Kidney (tissue), 14 donors: ENCODE results near the gene PRDM10. TPM values are rescaled to one million over a fixed set of nuclear protein-coding genes. Genes with fewer than 3 reads are reported as not detected.

ENCODE experiments used
- DNase-seq, 5 donors: peaks; one replicate each; pipeline ENCODE4 v3.0.0-alpha.2; 2013 to 2020
- FAIRE-seq: peaks from 2 replicates; lab custom pipeline; 2012; peaks lifted over from hg19 to GRCh38; lab: Jason Lieb, UNC
- H3K27ac ChIP-seq, 2 donors: one replicate each; pipeline ENCODE4 v1.7.0; 2013; ENCODE audit warnings: low read depth in 2 of 2, low read length in 2 of 2, inconsistent platforms in 1 of 2
- H3K27me3 ChIP-seq: one replicate; pipeline ENCODE4 v1.7.1; 2013; ENCODE audit warnings: low read length, inconsistent platforms; ENCODE audit not compliant: control insufficient read depth, insufficient read depth
- H3K36me3 ChIP-seq, 3 donors: one replicate each; pipeline versions ENCODE4 v1.7.0 to v1.7.1; 2013; ENCODE audit warnings: low read length in 3 of 3, control low read depth in 1 of 3, inconsistent platforms in 1 of 3; ENCODE audit not compliant: insufficient read depth in 3 of 3, control insufficient read depth in 2 of 3
- H3K4me1 ChIP-seq, 3 donors: one replicate each; pipeline versions ENCODE4 v1.7.0 to v1.7.1; 2013; ENCODE audit warnings: low read length in 3 of 3, inconsistent platforms in 1 of 3, low read depth in 1 of 3; ENCODE audit not compliant: control insufficient read depth in 2 of 3, insufficient read depth in 2 of 3
- H3K4me3 ChIP-seq, 3 donors: one replicate each; pipeline versions ENCODE4 v1.7.0 to v1.8.1; 2013; ENCODE audit warnings: low read length in 3 of 3, control low read depth in 1 of 3, inconsistent platforms in 1 of 3
- H3K9ac ChIP-seq, 3 donors: one replicate each; pipeline versions ENCODE4 v1.7.0 to v1.7.1; 2013; ENCODE audit warnings: low read length in 3 of 3, control low read depth in 1 of 3, inconsistent platforms in 1 of 3
- H3K9me3 ChIP-seq, 3 donors: one replicate each; pipeline versions ENCODE4 v1.7.0 to v1.7.1; 2013; ENCODE audit warnings: low read length in 3 of 3, control low read depth in 1 of 3, inconsistent platforms in 1 of 3; ENCODE audit not compliant: control insufficient read depth in 2 of 3, insufficient read depth in 1 of 3
- intact Hi-C: fragments of 100-400 bp; cut with DNase I; formaldehyde crosslinking; loops from one replicate; pipeline ENCODE4 v1.11.1; 2022
- polyA plus RNA-seq: library from polyadenylated mRNA; stranded (reverse); fragments of 350-450 nt; fragmentation: Illumina TruSeq; extraction: RNeasy Lipid Tissue Mini Kit (QIAGEN cat#74804); gene quantifications from one replicate; pipeline ENCODE4 v1.2.3, GENCODE V29; 2014; ENCODE audit warnings: low read depth, low replicate concordance; ENCODE audit not compliant: insufficient read depth
- total RNA-seq: library from RNA; stranded (reverse); fragmentation: NEBNext Ultra II Directional; extraction: Animal tissue kit (Norgen Biotek cat#: 25700); gene quantifications from one replicate; pipeline ENCODE4 v1.2.1, GENCODE V29; 2021
- TF ChIP-seq, protein P1 (sequence below): IDR thresholded peaks from 3 replicates; pipeline ENCODE4 v1.5.1; 2012; ENCODE audit warnings: mild to moderate bottlenecking, moderate library complexity, borderline replicate concordance; ENCODE audit not compliant: insufficient read depth; ENCODE audit errors: extremely low read depth
- donor health status: control.
- donor health status: control.
- donor health status: control.
- donor health status: control.
- donor health status: control.
- donor health status: DM: yes; HTN: yes; CAD: no.
- donor health status: Normal renal cell carcinoma (clear cell type).

PRDM10 gene
- total and polyA plus RNA-seq, 2 donors from 2014 or later = 1.5 to 8.0 TPM

DNA sequence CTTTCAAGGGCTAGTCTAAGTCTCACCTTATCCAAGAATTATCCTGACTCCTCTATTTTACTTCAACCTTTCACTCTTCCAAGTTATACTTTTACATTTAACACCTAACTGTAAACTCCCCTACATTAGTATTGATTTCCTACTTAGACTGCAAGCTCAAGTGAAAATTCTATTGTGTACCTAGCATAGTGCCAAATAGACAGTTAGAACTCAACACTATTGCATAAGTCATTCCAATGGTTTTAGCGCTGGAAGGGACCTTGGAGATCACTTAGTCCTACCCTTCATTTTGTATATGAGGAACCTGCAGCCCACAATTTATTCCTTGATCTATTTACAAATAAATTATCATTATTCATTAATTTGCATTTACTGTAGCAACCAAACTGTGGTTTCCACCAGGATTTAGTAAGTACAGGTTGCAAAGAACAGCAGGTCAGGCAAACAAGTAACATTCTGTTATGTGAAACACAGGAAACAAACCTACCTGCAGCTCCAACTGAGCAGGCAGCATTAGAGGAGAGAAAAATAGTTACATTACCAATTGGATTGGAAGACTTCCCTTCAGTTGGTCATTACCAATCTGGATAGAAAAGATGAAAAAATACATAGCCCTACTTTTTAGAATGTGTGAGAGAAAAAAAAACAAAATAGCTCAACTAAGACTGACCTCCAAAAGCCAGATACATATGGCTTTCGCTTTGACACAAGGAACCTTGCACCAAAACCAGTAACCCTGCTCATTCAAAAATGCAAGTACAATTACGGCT is 73.5 kb downstream of the PRDM10 start:
- Histone ChIP-seq H3K9me3 (no peaks in the 10 kb centered on the region), H3K4me1 (no peaks in the 10 kb centered on the region), H3K4me3 (no peak overlapping the region), H3K27ac (no peak overlapping the region), H3K36me3 (peaks cover 0 to 8% (median 0%) of the 10 kb centered on the region in 3 donors), H3K27me3 (no peaks in the 10 kb centered on the region), H3K9ac (no peak overlapping the region)
- TF ChIP-seq, protein P1, sequence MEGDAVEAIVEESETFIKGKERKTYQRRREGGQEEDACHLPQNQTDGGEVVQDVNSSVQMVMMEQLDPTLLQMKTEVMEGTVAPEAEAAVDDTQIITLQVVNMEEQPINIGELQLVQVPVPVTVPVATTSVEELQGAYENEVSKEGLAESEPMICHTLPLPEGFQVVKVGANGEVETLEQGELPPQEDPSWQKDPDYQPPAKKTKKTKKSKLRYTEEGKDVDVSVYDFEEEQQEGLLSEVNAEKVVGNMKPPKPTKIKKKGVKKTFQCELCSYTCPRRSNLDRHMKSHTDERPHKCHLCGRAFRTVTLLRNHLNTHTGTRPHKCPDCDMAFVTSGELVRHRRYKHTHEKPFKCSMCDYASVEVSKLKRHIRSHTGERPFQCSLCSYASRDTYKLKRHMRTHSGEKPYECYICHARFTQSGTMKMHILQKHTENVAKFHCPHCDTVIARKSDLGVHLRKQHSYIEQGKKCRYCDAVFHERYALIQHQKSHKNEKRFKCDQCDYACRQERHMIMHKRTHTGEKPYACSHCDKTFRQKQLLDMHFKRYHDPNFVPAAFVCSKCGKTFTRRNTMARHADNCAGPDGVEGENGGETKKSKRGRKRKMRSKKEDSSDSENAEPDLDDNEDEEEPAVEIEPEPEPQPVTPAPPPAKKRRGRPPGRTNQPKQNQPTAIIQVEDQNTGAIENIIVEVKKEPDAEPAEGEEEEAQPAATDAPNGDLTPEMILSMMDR = no peak
- no peak for DNase-seq
- intact Hi-C loops = no loop called here
- FAIRE-seq = no peak

DNA sequence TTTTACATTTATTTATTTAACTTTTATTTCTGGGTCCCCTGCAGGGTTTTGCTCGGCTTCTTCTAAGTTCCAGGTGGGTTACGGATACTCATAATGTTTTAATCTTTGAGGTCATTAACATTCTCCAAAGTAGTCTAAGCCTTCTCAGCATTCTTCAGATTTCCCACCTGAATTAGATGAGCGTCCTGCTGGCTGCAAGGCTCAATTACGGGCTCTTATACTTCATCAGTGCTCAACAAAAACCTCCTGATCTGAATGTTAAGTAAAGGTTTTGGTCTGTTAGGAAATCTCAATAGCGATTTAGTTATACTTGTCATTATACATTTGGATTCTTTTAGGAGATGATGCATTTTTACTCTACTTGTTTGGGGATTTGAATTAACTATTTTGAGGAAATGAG is 80.0 kb downstream of the PRDM10 start:
- no peak for DNase-seq
- Histone ChIP-seq H3K4me3 (no peak overlapping the region), H3K9me3 (no peaks in the 10 kb centered on the region), H3K36me3 (peaks cover 0 to 6% (median 5%) of the 10 kb centered on the region in 3 donors), H3K27me3 (no peaks in the 10 kb centered on the region), H3K27ac (no peak overlapping the region), H3K9ac (no peak overlapping the region), H3K4me1 (no peaks in the 10 kb centered on the region)
- TF ChIP-seq, protein P1 = no peak
- intact Hi-C loops = loop anchor here (5.0 kb wide), 1 partner anchor 210 kb away; no protein-coding TSS in a partner anchor
- no peak for FAIRE-seq

DNA sequence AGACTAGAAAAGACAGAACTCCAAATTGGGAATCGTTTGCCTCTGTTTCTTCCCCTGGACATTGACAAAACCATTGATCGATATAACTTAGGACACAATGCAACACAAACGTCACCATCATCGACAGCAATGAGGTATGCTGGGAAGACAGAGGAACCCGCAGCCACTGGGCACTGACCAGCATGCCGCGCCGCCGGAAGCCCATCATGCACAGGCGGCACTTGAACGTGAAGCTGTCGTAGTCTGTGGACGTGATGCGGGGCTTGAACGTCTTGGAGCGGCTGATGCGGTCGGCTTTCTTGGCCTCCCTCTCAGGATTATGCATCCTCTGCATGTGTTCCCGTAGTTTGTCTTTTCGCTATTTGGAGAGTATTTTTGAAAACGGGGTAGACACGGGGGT is 84.3 kb downstream of the PRDM10 start:
- Histone ChIP-seq H3K27me3 (no peaks in the 10 kb centered on the region), H3K9ac (no peak overlapping the region), H3K27ac (no peak overlapping the region), H3K4me3 (no peak overlapping the region), H3K4me1 (no peaks in the 10 kb centered on the region), H3K9me3 (no peaks in the 10 kb centered on the region), H3K36me3 (peaks cover 2 to 7% (median 5%) of the 10 kb centered on the region in 3 donors)
- TF ChIP-seq, protein P1 = no peak
- intact Hi-C loops = no loop called here
- no peak for DNase-seq
- no peak for FAIRE-seq

DNA sequence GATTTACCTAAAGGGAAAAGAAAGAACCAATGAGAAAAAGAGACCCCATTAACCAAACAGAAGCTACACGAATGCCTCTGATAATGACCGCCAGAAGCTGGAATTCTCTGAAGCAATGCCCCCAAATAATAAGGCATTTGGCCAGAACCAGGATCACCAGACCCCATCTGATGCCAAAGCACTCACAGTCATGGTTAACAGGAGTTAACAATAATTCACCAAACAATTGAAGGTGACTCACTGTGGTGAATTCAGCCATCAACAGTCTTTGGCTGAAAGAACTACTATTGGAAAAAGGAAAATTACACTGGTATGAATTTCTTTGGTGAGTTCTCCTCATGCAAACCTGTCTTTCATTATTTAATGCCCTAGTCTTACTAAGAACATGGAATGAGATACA is 85.4 kb downstream of the PRDM10 start:
- no peak for FAIRE-seq
- TF ChIP-seq, protein P1 = no peak
- H3K4me3 ChIP-seq = no peak overlapping the region
- no peaks in the 10 kb centered on the region for H3K27me3 ChIP-seq
- DNase-seq = no peak
- intact Hi-C loops = no loop called here
- H3K9ac ChIP-seq = no peak overlapping the region
- H3K36me3 ChIP-seq = peaks cover 2 to 7% (median 5%) of the 10 kb centered on the region in 3 donors
- H3K27ac ChIP-seq = no peak overlapping the region
- no peaks in the 10 kb centered on the region for H3K4me1 ChIP-seq
- H3K9me3 ChIP-seq = no peaks in the 10 kb centered on the region
